Measurements from ENCODE around the gene STK32C. TPM values are rescaled to one million over a fixed set of nuclear protein-coding genes. Genes with fewer than 3 reads are reported as not detected.

STK32C gene
- total and polyA plus RNA-seq, 2 donors from 2014 or later: 11.6 to 14.4 TPM

DNA sequence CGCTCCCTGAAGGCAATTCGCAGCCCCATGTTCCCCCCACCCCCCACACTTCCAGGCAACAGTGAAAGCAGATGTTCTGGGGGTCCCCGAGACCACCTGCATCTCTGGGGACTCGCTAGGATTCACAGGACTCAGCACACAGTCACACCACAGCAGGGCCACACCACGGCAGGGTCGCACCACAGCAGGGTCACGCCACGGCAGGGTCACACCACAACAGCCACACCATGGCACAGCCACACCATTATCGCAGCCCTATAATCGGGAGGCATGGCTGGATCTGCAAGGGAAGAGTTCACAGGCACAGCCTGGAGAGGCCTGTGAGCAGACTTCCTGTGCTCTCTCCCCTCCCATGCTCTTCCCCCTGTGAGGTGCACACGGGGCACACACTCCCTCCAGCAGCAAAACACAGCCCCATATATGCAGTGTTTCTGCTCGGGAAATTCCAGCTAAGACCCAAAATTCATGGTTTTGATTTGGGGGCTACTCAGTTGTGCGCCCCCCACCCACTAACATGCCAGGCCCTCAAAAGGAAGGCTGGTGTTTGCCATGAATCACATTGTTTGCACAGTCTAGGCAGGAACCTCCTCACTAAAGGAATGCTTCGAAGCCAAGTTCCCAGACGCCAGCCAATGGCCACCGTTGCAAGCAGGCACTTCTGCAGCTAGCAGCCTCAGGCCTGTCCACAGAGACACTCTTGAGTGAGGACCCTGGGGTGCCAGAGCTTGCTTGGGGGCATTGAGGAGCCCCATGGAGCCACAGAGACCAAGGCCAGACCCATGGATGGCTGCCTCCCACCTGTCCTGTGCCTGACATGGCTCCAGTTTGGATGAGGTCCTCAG is 128.0 kb downstream of the STK32C start:
- Histone ChIP-seq H3K27ac (ENCODE audit: low read depth in 2 of 2, low read length in 2 of 2) (no peak overlapping the region), H3K9ac (ENCODE audit: low read length in 3 of 3) (no peak overlapping the region), H3K4me3 (ENCODE audit: low read length in 3 of 3) (no peak overlapping the region), H3K27me3 (ENCODE audit: control insufficient read depth, insufficient read depth, low read length) (no peaks in the 10 kb centered on the region), H3K9me3 (ENCODE audit: control insufficient read depth in 2 of 3, insufficient read depth in 1 of 3, low read length in 3 of 3) (peaks cover 0 to 1% (median 0%) of the 10 kb centered on the region in 3 donors), H3K4me1 (ENCODE audit: control insufficient read depth in 2 of 3, insufficient read depth in 2 of 3, low read depth in 1 of 3, low read length in 3 of 3) (peaks cover 0 to 2% (median 0%) of the 10 kb centered on the region in 3 donors), H3K36me3 (ENCODE audit: control insufficient read depth in 2 of 3, insufficient read depth in 3 of 3, low read length in 3 of 3) (no peaks in the 10 kb centered on the region)
- FAIRE-seq (no peak), DNase-seq (no peak)
- TF ChIP-seq, protein P1, sequence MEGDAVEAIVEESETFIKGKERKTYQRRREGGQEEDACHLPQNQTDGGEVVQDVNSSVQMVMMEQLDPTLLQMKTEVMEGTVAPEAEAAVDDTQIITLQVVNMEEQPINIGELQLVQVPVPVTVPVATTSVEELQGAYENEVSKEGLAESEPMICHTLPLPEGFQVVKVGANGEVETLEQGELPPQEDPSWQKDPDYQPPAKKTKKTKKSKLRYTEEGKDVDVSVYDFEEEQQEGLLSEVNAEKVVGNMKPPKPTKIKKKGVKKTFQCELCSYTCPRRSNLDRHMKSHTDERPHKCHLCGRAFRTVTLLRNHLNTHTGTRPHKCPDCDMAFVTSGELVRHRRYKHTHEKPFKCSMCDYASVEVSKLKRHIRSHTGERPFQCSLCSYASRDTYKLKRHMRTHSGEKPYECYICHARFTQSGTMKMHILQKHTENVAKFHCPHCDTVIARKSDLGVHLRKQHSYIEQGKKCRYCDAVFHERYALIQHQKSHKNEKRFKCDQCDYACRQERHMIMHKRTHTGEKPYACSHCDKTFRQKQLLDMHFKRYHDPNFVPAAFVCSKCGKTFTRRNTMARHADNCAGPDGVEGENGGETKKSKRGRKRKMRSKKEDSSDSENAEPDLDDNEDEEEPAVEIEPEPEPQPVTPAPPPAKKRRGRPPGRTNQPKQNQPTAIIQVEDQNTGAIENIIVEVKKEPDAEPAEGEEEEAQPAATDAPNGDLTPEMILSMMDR (IDR thresholded peaks at IDR 0.05; ENCODE audit: borderline replicate concordance, extremely low read depth, insufficient read depth): no peak
- intact Hi-C loops (cut with DNase I): no loop called here

DNA sequence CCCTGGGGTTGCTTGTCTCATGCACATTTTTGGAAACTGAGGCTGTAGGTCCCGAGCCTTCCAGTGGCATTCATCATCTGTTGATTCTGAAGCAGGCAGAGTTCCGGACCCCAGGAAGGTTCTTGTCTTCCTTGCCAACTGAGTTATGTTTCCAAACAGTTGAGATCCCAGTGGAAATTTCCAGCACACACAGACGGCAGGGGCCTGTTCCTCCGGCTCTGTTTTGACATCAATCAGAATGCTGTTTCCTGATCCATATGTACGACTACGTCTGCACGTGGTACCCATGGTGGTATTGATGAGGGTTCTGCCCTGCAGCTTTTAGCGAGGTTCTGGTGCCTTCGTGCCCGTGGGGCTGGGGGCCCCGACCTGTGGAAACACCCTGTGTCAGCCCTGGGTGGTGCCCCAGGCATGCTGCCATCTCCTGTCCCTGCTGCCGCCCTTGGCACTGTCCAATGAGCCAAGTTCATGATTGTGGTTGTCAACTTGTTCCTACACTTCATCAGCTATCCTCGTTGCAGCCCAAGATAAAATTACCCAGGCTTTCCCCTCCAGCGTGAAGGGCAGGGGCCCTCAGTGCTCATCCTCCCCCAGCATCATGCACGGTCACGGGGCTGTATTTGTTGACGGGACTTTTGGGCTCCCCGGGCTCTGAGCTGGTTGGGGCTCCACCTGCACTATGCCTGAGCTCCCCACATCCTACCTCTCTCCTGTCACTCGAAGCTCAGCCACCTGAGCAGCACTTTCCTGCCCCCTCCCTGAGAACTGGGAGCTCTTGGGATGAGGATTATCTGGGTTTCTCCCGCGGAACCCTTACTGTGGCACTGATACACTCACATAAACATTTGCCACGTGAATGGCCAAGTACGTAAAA is 128.8 kb downstream of the STK32C start:
- Histone ChIP-seq H3K9me3 (ENCODE audit: control insufficient read depth in 2 of 3, insufficient read depth in 1 of 3, low read length in 3 of 3) (peaks cover 0 to 1% (median 0%) of the 10 kb centered on the region in 3 donors), H3K4me3 (ENCODE audit: low read length in 3 of 3) (no peak overlapping the region), H3K9ac (ENCODE audit: low read length in 3 of 3) (no peak overlapping the region), H3K36me3 (ENCODE audit: control insufficient read depth in 2 of 3, insufficient read depth in 3 of 3, low read length in 3 of 3) (no peaks in the 10 kb centered on the region), H3K27me3 (ENCODE audit: control insufficient read depth, insufficient read depth, low read length) (no peaks in the 10 kb centered on the region), H3K27ac (ENCODE audit: low read depth in 2 of 2, low read length in 2 of 2) (no peak overlapping the region), H3K4me1 (ENCODE audit: control insufficient read depth in 2 of 3, insufficient read depth in 2 of 3, low read depth in 1 of 3, low read length in 3 of 3) (peaks cover 0 to 2% (median 0%) of the 10 kb centered on the region in 3 donors)
- FAIRE-seq: no peak
- TF ChIP-seq, protein P1 (IDR thresholded peaks at IDR 0.05; ENCODE audit: borderline replicate concordance, extremely low read depth, insufficient read depth): no peak
- intact Hi-C loops (cut with DNase I): no loop called here
- no peak for DNase-seq

- no peak overlapping the region for H3K9ac ChIP-seq (ENCODE audit: low read length in 3 of 3)
- peaks cover 0 to 1% (median 0%) of the 10 kb centered on the region in 3 donors for H3K9me3 ChIP-seq (ENCODE audit: control insufficient read depth in 2 of 3, insufficient read depth in 1 of 3, low read length in 3 of 3)
- FAIRE-seq (no peak), DNase-seq (no peak)
- intact Hi-C loops (cut with DNase I): no loop called here
- no peak overlapping the region for H3K27ac ChIP-seq (ENCODE audit: low read depth in 2 of 2, low read length in 2 of 2)
- peaks cover 0 to 2% (median 0%) of the 10 kb centered on the region in 3 donors for H3K4me1 ChIP-seq (ENCODE audit: control insufficient read depth in 2 of 3, insufficient read depth in 2 of 3, low read depth in 1 of 3, low read length in 3 of 3)
- H3K36me3 ChIP-seq (ENCODE audit: control insufficient read depth in 2 of 3, insufficient read depth in 3 of 3, low read length in 3 of 3): no peaks in the 10 kb centered on the region
- H3K27me3 ChIP-seq (ENCODE audit: control insufficient read depth, insufficient read depth, low read length): no peaks in the 10 kb centered on the region
- TF ChIP-seq, protein P1 (IDR thresholded peaks at IDR 0.05; ENCODE audit: borderline replicate concordance, extremely low read depth, insufficient read depth): no peak
- H3K4me3 ChIP-seq (ENCODE audit: low read length in 3 of 3): no peak overlapping the region
Measured at GRCh38 chr10:132178046-132178445, 129.7 kb downstream of the STK32C start.
